H1 (cell line): Measurements from ENCODE around the gene KCNMA1. TPM values are rescaled to one million over a fixed set of nuclear protein-coding genes. Genes with fewer than 3 reads are reported as not detected.

Experiments used
- CTCF ChIA-PET: fragments of 300-600 bp; sonication (Branson Sonifier 250); formaldehyde crosslinking; loops from one replicate; lab custom pipeline; 2021; ENCODE audit not compliant: partially characterized antibody; lab: Charles Lee
- POLR2A ChIA-PET: fragments of 300-600 bp; sonication (Branson Sonifier 250); formaldehyde crosslinking; loops from one replicate; lab custom pipeline; 2021; ENCODE audit warnings: inconsistent platforms; ENCODE audit not compliant: partially characterized antibody; lab: Charles Lee
- DNase-seq, 2 experiments: peaks; one replicate each; pipeline versions ENCODE4 v3.0.0 to v3.0.0-alpha.2; 2010 to 2022; ENCODE audit warnings: low spot score in 2 of 2, low read depth in 1 of 2, mixed read lengths in 1 of 2
- FAIRE-seq: peaks from 2 replicates; lab custom pipeline; 2011; peaks lifted over from hg19 to GRCh38; lab: Jason Lieb, UNC
- H2AFZ ChIP-seq: 2 replicates; pipeline ENCODE4 v1.8.1; 2012; ENCODE audit warnings: low read length, inconsistent platforms
- H2AK5ac ChIP-seq: 2 replicates; pipeline ENCODE4 v1.6.1; 2013; ENCODE audit warnings: low read depth, low read length
- H2BK120ac ChIP-seq: replicated peaks from 2 replicates; pipeline ENCODE3; 2013; ENCODE audit warnings: low read depth, low read length, inconsistent platforms
- H2BK12ac ChIP-seq: 2 replicates; pipeline ENCODE4 v1.6.1; 2013; ENCODE audit warnings: low read depth, low read length
- H2BK15ac ChIP-seq: 2 replicates; pipeline ENCODE4 v1.6.1; 2013; ENCODE audit warnings: low read length
- H2BK20ac ChIP-seq: 2 replicates; pipeline ENCODE4 v1.6.1; 2013; ENCODE audit warnings: low read length
- H2BK5ac ChIP-seq: 2 replicates; pipeline ENCODE4 v1.6.1; 2013; ENCODE audit warnings: low read depth, low read length
- H3K14ac ChIP-seq: 2 replicates; pipeline ENCODE4 v1.6.1; 2013; ENCODE audit warnings: inconsistent platforms; ENCODE audit not compliant: insufficient read length
- H3K18ac ChIP-seq: 2 replicates; pipeline ENCODE4 v1.6.1; 2013; ENCODE audit warnings: low read length; ENCODE audit errors: extremely low read depth
- H3K23ac ChIP-seq: 2 replicates; pipeline ENCODE4 v1.6.1; 2013; ENCODE audit warnings: inconsistent platforms; ENCODE audit not compliant: insufficient read length
- H3K23me2 ChIP-seq: 2 replicates; pipeline ENCODE4 v1.6.1; 2013; ENCODE audit warnings: low read depth, low read length
- H3K27ac ChIP-seq: 2 replicates; pipeline ENCODE4 v1.6.1; 2011; ENCODE audit warnings: low read depth, low read length, inconsistent platforms
- H3K27me3 ChIP-seq, 4 experiments: replicated peaks in 1 of 4; 1 replicate in 1 of 4; 2 replicates in 3 of 4; pipeline versions ENCODE4 v1.6.1 to v1.8.1; 2011 to 2013; ENCODE audit warnings: low read length in 3 of 4, mild to moderate bottlenecking in 3 of 4, inconsistent platforms in 2 of 4, mixed read lengths in 2 of 4, moderate library complexity in 1 of 4; ENCODE audit not compliant: control insufficient read depth in 3 of 4, insufficient read depth in 3 of 4; ENCODE audit errors: extremely low read depth in 1 of 4
- H3K36me3 ChIP-seq, 4 experiments: 2 replicates each; pipeline versions ENCODE4 v1.6.1 to v1.8.1; 2011 to 2013; ENCODE audit warnings: mild to moderate bottlenecking in 4 of 4, low read length in 3 of 4, moderate library complexity in 2 of 4, control low read depth in 1 of 4, inconsistent platforms in 1 of 4; ENCODE audit not compliant: insufficient read depth in 4 of 4, control insufficient read depth in 2 of 4
- H3K4ac ChIP-seq: replicated peaks from 2 replicates; pipeline ENCODE3; 2013; ENCODE audit warnings: low read length, low read depth, mixed read lengths, inconsistent platforms; ENCODE audit not compliant: insufficient read length
- H3K4me1 ChIP-seq, 4 experiments: replicated peaks in 1 of 4; 1 replicate in 1 of 4; 2 replicates in 3 of 4; pipeline versions ENCODE4 v1.6.1 to v1.8.1; 2011 to 2013; ENCODE audit warnings: low read length in 3 of 4, inconsistent platforms in 2 of 4, mixed read lengths in 1 of 4; ENCODE audit not compliant: insufficient read depth in 4 of 4, control insufficient read depth in 3 of 4
- H3K4me2 ChIP-seq, 2 experiments: 2 replicates each; pipeline versions ENCODE4 v1.6.1 to v1.8.1; 2011 to 2013; ENCODE audit warnings: low read depth in 2 of 2, low read length in 2 of 2, control low read depth in 1 of 2, inconsistent platforms in 1 of 2, mild to moderate bottlenecking in 1 of 2; ENCODE audit not compliant: insufficient read depth in 1 of 2
- H3K4me3 ChIP-seq, 4 experiments: fragments of 200-600, 300-600 bp in 1 of 4; sonication (generic), shearing (Covaris generic), sonication (Bioruptor Twin) in 1 of 4; 2 replicates each; pipeline versions ENCODE4 v1.5.1 to v1.8.1; 2011 to 2016; ENCODE audit warnings: low read length in 4 of 4, low read depth in 3 of 4, control low read depth in 2 of 4, inconsistent platforms in 2 of 4, mild to moderate bottlenecking in 2 of 4, mixed read lengths in 1 of 4, moderate library complexity in 1 of 4; ENCODE audit not compliant: insufficient read depth in 2 of 4; ENCODE audit errors: extremely low read depth in 1 of 4
- H3K56ac ChIP-seq: replicated peaks from 2 replicates; pipeline ENCODE3; 2013; ENCODE audit warnings: low read depth, mild to moderate bottlenecking, mixed read lengths, low read length, inconsistent platforms; ENCODE audit not compliant: insufficient read length
- H3K79me1 ChIP-seq: 2 replicates; pipeline ENCODE4 v1.6.1; 2013; ENCODE audit warnings: low read depth, low read length, control low read depth
- H3K79me2 ChIP-seq, 2 experiments: 2 replicates each; pipeline versions ENCODE4 v1.6.1 to v1.8.1; 2012 to 2013; ENCODE audit warnings: low read length in 2 of 2, mild to moderate bottlenecking in 2 of 2, inconsistent platforms in 1 of 2; ENCODE audit not compliant: insufficient read depth in 2 of 2, control insufficient read depth in 1 of 2
- H3K9ac ChIP-seq, 4 experiments: replicated peaks in 1 of 4; 1 replicate in 1 of 4; 2 replicates in 3 of 4; pipeline versions ENCODE4 v1.6.1 to v1.8.1; 2011 to 2013; ENCODE audit warnings: low read depth in 3 of 4, low read length in 3 of 4, control low read depth in 2 of 4, mild to moderate bottlenecking in 2 of 4, moderate library complexity in 2 of 4, inconsistent platforms in 1 of 4; ENCODE audit errors: extremely low read depth in 1 of 4
- H3K9me3 ChIP-seq, 2 experiments: 2 replicates each; pipeline versions ENCODE4 v1.6.1 to v1.8.1; 2012 to 2013; ENCODE audit warnings: mild to moderate bottlenecking in 2 of 2, moderate library complexity in 2 of 2, control low read depth in 1 of 2, inconsistent platforms in 1 of 2, low read depth in 1 of 2, low read length in 1 of 2, mixed read lengths in 1 of 2; ENCODE audit not compliant: insufficient read depth in 2 of 2
- H4K20me1 ChIP-seq, 2 experiments: replicated peaks in 1 of 2; 2 replicates each; pipeline versions ENCODE3 to v1.8.1; 2011 to 2013; ENCODE audit warnings: inconsistent platforms in 2 of 2, low read length in 2 of 2, mild to moderate bottlenecking in 1 of 2; ENCODE audit not compliant: insufficient read depth in 2 of 2, control insufficient read depth in 1 of 2
- H4K5ac ChIP-seq: 2 replicates; pipeline ENCODE4 v1.6.1; 2013; ENCODE audit warnings: low read length, low read depth, mixed read lengths, inconsistent platforms; ENCODE audit not compliant: insufficient read length
- H4K8ac ChIP-seq: 2 replicates; pipeline ENCODE4 v1.8.0; 2013; ENCODE audit warnings: mild to moderate bottlenecking, moderate library complexity, low read length, inconsistent platforms; ENCODE audit not compliant: insufficient read depth; ENCODE audit errors: extremely low read depth
- H4K91ac ChIP-seq: replicated peaks from 2 replicates; pipeline ENCODE3; 2013; ENCODE audit warnings: low read length, mixed read lengths, inconsistent platforms; ENCODE audit not compliant: insufficient read length
- E2F6 ChIP-seq: IDR thresholded peaks from 2 replicates; pipeline ENCODE4 v1.6.1; 2012; ENCODE audit warnings: inconsistent platforms
- EGR1 ChIP-seq: IDR thresholded peaks from 2 replicates; pipeline ENCODE4 v1.6.1; 2011; ENCODE audit warnings: low read depth, low read length, borderline replicate concordance
- FOSL1 ChIP-seq: IDR thresholded peaks from 2 replicates; pipeline ENCODE4 v1.6.1; 2011; ENCODE audit warnings: mild to moderate bottlenecking, low read depth, low read length, moderate library complexity; ENCODE audit not compliant: insufficient read depth
- GTF2F1 ChIP-seq: IDR thresholded peaks from 2 replicates; pipeline ENCODE4 v1.6.1; 2012; ENCODE audit warnings: low read depth, low read length, improper control_type of control experiment, borderline replicate concordance
- HDAC2 ChIP-seq, 2 experiments: fragments of 300-600 bp in 1 of 2; sonication (generic) in 1 of 2; IDR thresholded peaks; 2 replicates each; pipeline ENCODE4 v1.6.1; 2011 to 2012; ENCODE audit warnings: low read depth in 2 of 2, low read length in 2 of 2, mild to moderate bottlenecking in 2 of 2, moderate library complexity in 2 of 2, borderline replicate concordance in 1 of 2, inconsistent platforms in 1 of 2
- RBBP5 ChIP-seq: IDR thresholded peaks from 2 replicates; pipeline ENCODE4 v1.7.1; 2012; ENCODE audit warnings: low read depth, mild to moderate bottlenecking, inconsistent platforms, low read length, moderate library complexity, borderline replicate concordance
- RFX5 ChIP-seq: IDR thresholded peaks from 2 replicates; pipeline ENCODE4 v1.6.1; 2011; ENCODE audit warnings: low read depth, low read length, improper control_type of control experiment, borderline replicate concordance
- SP4 ChIP-seq: IDR thresholded peaks from 2 replicates; pipeline ENCODE4 v1.6.1; 2012; ENCODE audit warnings: low read length, inconsistent platforms
- SRF ChIP-seq: IDR thresholded peaks from 2 replicates; pipeline ENCODE4 v1.6.1; 2011; ENCODE audit warnings: mild to moderate bottlenecking, low read depth, low read length, moderate library complexity
- TAF7 ChIP-seq: optimal IDR thresholded peaks from 2 replicates; pipeline ENCODE3; 2011; ENCODE audit warnings: low read depth, mild to moderate bottlenecking, inconsistent platforms, low read length, moderate library complexity, borderline replicate concordance
- TCF12 ChIP-seq: IDR thresholded peaks from 2 replicates; pipeline ENCODE4 v1.6.1; 2011; ENCODE audit warnings: low read depth, mild to moderate bottlenecking, low read length
- ZNF274 ChIP-seq: IDR thresholded peaks from 2 replicates; pipeline ENCODE4 v1.7.0; 2012; ENCODE audit warnings: low read length, borderline replicate concordance; ENCODE audit errors: extremely low read depth
- WGBS, 2 experiments: shearing (Covaris generic) in 1 of 2; methylation state at CpG; one replicate each; pipeline versions ENCODE4 v1.1.6 to v1.1.7; 2013 to 2015; ENCODE audit warnings: low lambda C conversion rate in 2 of 2, mixed read lengths in 2 of 2, inconsistent platforms in 1 of 2, low coverage in 1 of 2, missing lambda C conversion rate in 1 of 2; ENCODE audit not compliant: insufficient replicate concordance in 2 of 2, insufficient coverage in 1 of 2, insufficient read length in 1 of 2; ENCODE audit errors: extremely low coverage in 1 of 2, missing lambda C conversion rate in 1 of 2; 5-methylcytosine and 5-hydroxymethylcytosine counted together
- polyA plus RNA-seq, 7 experiments: library from polyadenylated mRNA; depleted of rRNA in 3 of 7; stranded (reverse) in 5 of 7; unstranded in 2 of 7; fragments of >200 nt in 5 of 7; fragments of 200-250 nt in 2 of 7; gene quantifications; 1 replicate in 5 of 7; 2 replicates in 1 of 7; 4 replicates in 1 of 7; pipeline versions ENCODE4 v1.2.1 to v1.2.3, GENCODE V29; 2011 to 2013; ENCODE audit warnings: missing spikeins in 2 of 7, mixed read lengths in 2 of 7
- total RNA-seq: library from RNA; stranded (reverse); fragmentation: NEBNext Ultra II Directional; extraction: Animal tissue kit (Norgen Biotek cat#: 25700); gene quantifications from 2 replicates; pipeline ENCODE4 v1.2.1, GENCODE V29; 2021

Gene KCNMA1
- total and polyA plus RNA-seq, 2 of the 8 experiments (the other 6 are each of a cell fraction or from before 2014, with no cell fraction given): 10.2 to 11.1 TPM

DNA sequence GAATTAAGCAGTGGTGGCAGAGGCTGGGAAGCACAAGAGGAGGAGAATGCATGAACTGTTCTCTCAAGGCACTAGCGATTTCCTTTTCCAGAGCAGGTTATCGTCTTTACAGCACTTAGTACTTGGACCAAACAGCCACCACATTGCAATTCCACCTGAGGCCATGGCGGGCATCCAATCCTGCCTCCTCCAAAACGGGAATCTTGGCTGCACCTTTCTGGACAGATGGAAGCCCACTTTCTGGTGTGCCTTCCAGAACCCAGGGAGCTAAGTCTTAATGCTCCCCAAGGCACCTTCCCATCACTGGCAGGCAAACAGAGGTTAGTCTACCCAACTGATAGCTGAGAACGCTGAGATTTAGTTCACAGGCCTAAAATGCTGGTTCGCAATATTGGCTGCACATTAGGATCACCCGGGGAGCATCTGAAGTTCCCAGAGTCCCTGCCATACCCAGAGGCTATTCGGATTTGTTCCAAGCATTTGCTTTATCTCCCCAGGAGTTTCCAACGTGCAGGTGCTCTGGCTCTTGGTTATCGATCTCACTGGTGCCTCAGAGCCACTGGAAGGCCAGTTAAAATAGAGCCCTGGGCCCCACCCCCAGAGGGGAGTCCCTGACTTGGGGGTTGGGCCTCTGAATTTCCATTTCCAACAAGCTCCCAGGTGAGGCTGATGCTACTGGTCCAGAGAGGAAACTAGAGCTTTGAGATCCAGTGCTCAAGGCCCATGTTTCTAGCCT is 62.2 kb downstream of the KCNMA1 start:
- Histone ChIP-seq H2BK15ac (no peak overlapping the region), H2BK20ac (no peak overlapping the region), H3K18ac (no peak overlapping the region), H3K36me3 (no peaks in the 10 kb centered on the region), H3K9ac (no peak overlapping the region), H3K9me3 (no peaks in the 10 kb centered on the region), H2BK120ac (no peak overlapping the region), H4K5ac (no peak overlapping the region), H2BK5ac (no peak overlapping the region), H2AK5ac (no peak overlapping the region), H4K91ac (no peak overlapping the region), H2AFZ (no peak overlapping the region), H4K8ac (no peak overlapping the region), H3K79me1 (no peaks in the 10 kb centered on the region), H3K23ac (no peak overlapping the region), H4K20me1 (no peaks in the 10 kb centered on the region), H3K56ac (no peak overlapping the region), H3K23me2 (no peaks in the 10 kb centered on the region), H3K4me2 (no peak overlapping the region), H3K27me3 (no peaks in the 10 kb centered on the region), H2BK12ac (no peak overlapping the region), H3K27ac (no peak overlapping the region), H3K4me3 (no peak overlapping the region), H3K4me1 (no peaks in the 10 kb centered on the region), H3K4ac (no peak overlapping the region), H3K79me2 (no peaks in the 10 kb centered on the region), H3K14ac (no peak overlapping the region)
- ChIA-PET CTCF (interaction anchor here (0.7 to 2.0 kb wide), 14 partner anchors 8 to 146 kb away, joined by 3 to 8 read pairs (median 3); no protein-coding TSS in a partner anchor), POLR2A (interaction anchor here (2.1 kb wide), 1 partner anchor 11 kb away, joined by 11 read pairs; no protein-coding TSS in a partner anchor)
- 93% methylated on average over 10 of the region's 10 CpGs; no CpG with 5 or more reads in 1 of the 2 experiments for WGBS, 2 experiments
- FAIRE-seq (no peak), DNase-seq (no peak)
- TF ChIP-seq HDAC2 (IDR thresholded peaks at IDR 0.05; ENCODE audit: borderline replicate concordance in 1 of 2, low read depth in 2 of 2, low read length in 2 of 2) (no peak), ZNF274 (no peak), EGR1 (no peak), SRF (no peak), E2F6 (no peak), RBBP5 (no peak), TAF7 (no peak), SP4 (no peak), TCF12 (no peak), GTF2F1 (no peak), RFX5 (no peak), FOSL1 (no peak)
